Loucy (cell line): ENCODE measurements around the gene RFT1.

Experiments
- EZH2phosphoT487 ChIP-seq: fragments of 200-600 bp; IDR thresholded peaks from 2 replicates; pipeline ENCODE4 v1.6.1; 2018; ENCODE audit warnings: antibody characterized with exemption, mild to moderate bottlenecking, moderate library complexity, borderline replicate concordance
- TF ChIP-seq, protein P1 (sequence below): fragments of 200-600 bp; sonication (generic); conservative IDR thresholded peaks from 2 replicates; pipeline ENCODE4 v1.5.1; 2014; ENCODE audit warnings: mild to moderate bottlenecking, antibody characterized with exemption, low read length

DNA sequence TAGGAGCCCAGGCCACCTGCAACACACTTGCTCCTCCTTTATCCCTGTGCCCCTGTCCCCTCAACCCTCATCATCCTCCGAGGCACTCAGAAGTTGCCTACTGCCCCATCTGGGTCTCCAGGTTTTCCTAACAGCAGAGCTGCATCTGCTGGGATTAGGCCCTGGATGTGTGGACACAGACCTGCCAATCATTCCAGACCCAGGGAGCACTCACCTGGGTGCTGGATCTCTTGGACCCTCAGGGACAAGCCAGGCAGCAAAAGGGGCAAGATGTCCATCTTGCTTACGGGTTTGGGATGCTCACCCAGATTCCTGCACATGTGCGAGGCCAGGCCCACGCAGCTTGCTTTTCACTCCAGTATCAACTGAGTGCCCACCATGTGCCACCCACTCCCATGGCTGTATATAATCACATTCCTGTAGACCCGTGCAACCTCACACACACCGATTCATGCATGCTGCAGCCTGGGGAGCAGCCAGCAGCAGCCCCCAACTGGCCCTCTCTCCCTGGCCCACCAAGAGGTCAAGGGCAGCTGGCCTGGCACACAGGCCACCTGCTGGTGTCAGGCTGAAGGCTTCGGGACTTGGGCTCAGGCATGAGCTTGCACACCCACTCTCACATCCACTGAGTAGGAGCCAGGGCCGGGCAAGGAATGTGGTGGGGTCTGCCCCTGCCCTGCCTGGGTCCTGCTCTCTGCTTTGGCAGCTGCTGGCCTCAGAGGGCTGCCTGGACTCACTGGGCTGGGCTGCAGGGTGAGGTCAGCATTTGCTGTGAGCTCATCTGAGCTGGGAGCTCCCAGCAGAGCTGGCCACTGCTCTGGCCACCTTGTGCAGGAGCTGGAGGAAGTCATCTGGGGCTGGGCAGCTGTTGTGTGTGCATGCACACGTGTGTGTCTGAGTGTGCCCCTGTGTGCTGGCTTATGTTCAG is 45.6 kb upstream of the RFT1 start:
- TF ChIP-seq, protein P1, sequence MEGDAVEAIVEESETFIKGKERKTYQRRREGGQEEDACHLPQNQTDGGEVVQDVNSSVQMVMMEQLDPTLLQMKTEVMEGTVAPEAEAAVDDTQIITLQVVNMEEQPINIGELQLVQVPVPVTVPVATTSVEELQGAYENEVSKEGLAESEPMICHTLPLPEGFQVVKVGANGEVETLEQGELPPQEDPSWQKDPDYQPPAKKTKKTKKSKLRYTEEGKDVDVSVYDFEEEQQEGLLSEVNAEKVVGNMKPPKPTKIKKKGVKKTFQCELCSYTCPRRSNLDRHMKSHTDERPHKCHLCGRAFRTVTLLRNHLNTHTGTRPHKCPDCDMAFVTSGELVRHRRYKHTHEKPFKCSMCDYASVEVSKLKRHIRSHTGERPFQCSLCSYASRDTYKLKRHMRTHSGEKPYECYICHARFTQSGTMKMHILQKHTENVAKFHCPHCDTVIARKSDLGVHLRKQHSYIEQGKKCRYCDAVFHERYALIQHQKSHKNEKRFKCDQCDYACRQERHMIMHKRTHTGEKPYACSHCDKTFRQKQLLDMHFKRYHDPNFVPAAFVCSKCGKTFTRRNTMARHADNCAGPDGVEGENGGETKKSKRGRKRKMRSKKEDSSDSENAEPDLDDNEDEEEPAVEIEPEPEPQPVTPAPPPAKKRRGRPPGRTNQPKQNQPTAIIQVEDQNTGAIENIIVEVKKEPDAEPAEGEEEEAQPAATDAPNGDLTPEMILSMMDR = no peak
- no peak for TF ChIP-seq EZH2phosphoT487
